A673 (cell line): ENCODE measurements around the gene ESPN.

Source experiments
- EZH2 ChIP-seq: fragments of 200-600 bp; sonication (generic); IDR thresholded peaks from 2 replicates; pipeline ENCODE4 v1.6.1; 2017; ENCODE audit warnings: borderline replicate concordance, low read depth, mild to moderate bottlenecking, mixed read lengths, antibody characterized with exemption, low read length; ENCODE audit not compliant: poor library complexity, severe bottlenecking
- TF ChIP-seq, protein P1 (sequence below): fragments of 300-800, 200-600 bp; sonication (generic); conservative IDR thresholded peaks from 2 replicates; pipeline ENCODE4 v1.5.1; 2017; ENCODE audit warnings: low read depth, mild to moderate bottlenecking, antibody characterized with exemption, low read length, moderate library complexity, mixed read lengths

GRCh38 chr1:6496365-6496721, 71.8 kb downstream of the ESPN start:
- TF ChIP-seq, protein P1, sequence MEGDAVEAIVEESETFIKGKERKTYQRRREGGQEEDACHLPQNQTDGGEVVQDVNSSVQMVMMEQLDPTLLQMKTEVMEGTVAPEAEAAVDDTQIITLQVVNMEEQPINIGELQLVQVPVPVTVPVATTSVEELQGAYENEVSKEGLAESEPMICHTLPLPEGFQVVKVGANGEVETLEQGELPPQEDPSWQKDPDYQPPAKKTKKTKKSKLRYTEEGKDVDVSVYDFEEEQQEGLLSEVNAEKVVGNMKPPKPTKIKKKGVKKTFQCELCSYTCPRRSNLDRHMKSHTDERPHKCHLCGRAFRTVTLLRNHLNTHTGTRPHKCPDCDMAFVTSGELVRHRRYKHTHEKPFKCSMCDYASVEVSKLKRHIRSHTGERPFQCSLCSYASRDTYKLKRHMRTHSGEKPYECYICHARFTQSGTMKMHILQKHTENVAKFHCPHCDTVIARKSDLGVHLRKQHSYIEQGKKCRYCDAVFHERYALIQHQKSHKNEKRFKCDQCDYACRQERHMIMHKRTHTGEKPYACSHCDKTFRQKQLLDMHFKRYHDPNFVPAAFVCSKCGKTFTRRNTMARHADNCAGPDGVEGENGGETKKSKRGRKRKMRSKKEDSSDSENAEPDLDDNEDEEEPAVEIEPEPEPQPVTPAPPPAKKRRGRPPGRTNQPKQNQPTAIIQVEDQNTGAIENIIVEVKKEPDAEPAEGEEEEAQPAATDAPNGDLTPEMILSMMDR, result no peak
- no peak for TF ChIP-seq EZH2
